H9 (cell line): ENCODE measurements around the gene LMO1. TPM values are rescaled to one million over a fixed set of nuclear protein-coding genes. Genes with fewer than 3 reads are reported as not detected.

ENCODE experiments used
- DNase-seq: peaks from one replicate; pipeline ENCODE4 v3.0.0-alpha.2; 2017
- H2AFZ ChIP-seq: one replicate; pipeline ENCODE4 v1.6.1; 2013; ENCODE audit warnings: mild to moderate bottlenecking, low read length, control low read depth, moderate library complexity
- H2AK5ac ChIP-seq: 2 replicates; pipeline ENCODE4 v1.6.1; 2013; ENCODE audit warnings: low read length, control low read depth, mixed read lengths; ENCODE audit not compliant: insufficient read length
- H2BK120ac ChIP-seq: one replicate; pipeline ENCODE4 v1.6.1; 2013; ENCODE audit warnings: low read depth, mild to moderate bottlenecking, low read length, control low read depth, inconsistent platforms; ENCODE audit not compliant: poor library complexity, severe bottlenecking
- H2BK12ac ChIP-seq: 2 replicates; pipeline ENCODE4 v1.6.1; 2013; ENCODE audit warnings: low read length, control low read depth, mixed read lengths, low read depth; ENCODE audit not compliant: insufficient read length
- H2BK15ac ChIP-seq: 2 replicates; pipeline ENCODE4 v1.6.1; 2013; ENCODE audit warnings: low read depth, low read length, control low read depth
- H2BK20ac ChIP-seq: one replicate; pipeline ENCODE4 v1.6.1; 2013; ENCODE audit warnings: low read depth, mild to moderate bottlenecking, low read length, control low read depth, inconsistent platforms; ENCODE audit not compliant: poor library complexity, severe bottlenecking
- H2BK5ac ChIP-seq: 2 replicates; pipeline ENCODE4 v1.6.1; 2013; ENCODE audit warnings: low read length, control low read depth, mixed read lengths; ENCODE audit not compliant: insufficient read length
- H3K14ac ChIP-seq: 2 replicates; pipeline ENCODE4 v1.6.1; 2013; ENCODE audit warnings: low read length, control low read depth; ENCODE audit not compliant: insufficient read depth
- H3K18ac ChIP-seq: 2 replicates; pipeline ENCODE4 v1.6.1; 2013; ENCODE audit warnings: low read depth, mild to moderate bottlenecking, mixed read lengths, low read length, control low read depth; ENCODE audit not compliant: insufficient read length
- H3K23ac ChIP-seq: 2 replicates; pipeline ENCODE4 v1.6.1; 2013; ENCODE audit warnings: low read length, control low read depth, mixed read lengths, low read depth; ENCODE audit not compliant: insufficient read length
- H3K23me2 ChIP-seq: 2 replicates; pipeline ENCODE4 v1.6.1; 2013; ENCODE audit warnings: low read depth, mild to moderate bottlenecking, mixed read lengths, low read length, control low read depth; ENCODE audit not compliant: insufficient read length, poor library complexity, severe bottlenecking
- H3K27ac ChIP-seq: 2 replicates; pipeline ENCODE4 v1.5.1; 2013; ENCODE audit warnings: low read length, control low read depth, mixed read lengths, low read depth; ENCODE audit not compliant: insufficient read length
- H3K27me3 ChIP-seq: 2 replicates; pipeline ENCODE4 v1.6.1; 2013; ENCODE audit warnings: low read length, control low read depth, inconsistent platforms; ENCODE audit not compliant: insufficient read depth
- H3K4ac ChIP-seq: 2 replicates; pipeline ENCODE4 v1.6.1; 2013; ENCODE audit warnings: low read depth, mild to moderate bottlenecking, control low read depth, inconsistent platforms, low read length, moderate library complexity
- H3K4me1 ChIP-seq: 2 replicates; pipeline ENCODE4 v1.6.1; 2013; ENCODE audit warnings: low read length, control low read depth, inconsistent platforms; ENCODE audit not compliant: insufficient read depth
- H3K4me2 ChIP-seq: 2 replicates; pipeline ENCODE4 v1.6.1; 2013; ENCODE audit warnings: low read length, control low read depth, mixed read lengths; ENCODE audit not compliant: insufficient read length, insufficient read depth
- H3K56ac ChIP-seq: 2 replicates; pipeline ENCODE4 v1.6.1; 2013; ENCODE audit warnings: low read depth, mild to moderate bottlenecking, mixed read lengths, low read length, control low read depth; ENCODE audit not compliant: insufficient read length
- H3K79me1 ChIP-seq: 2 replicates; pipeline ENCODE4 v1.6.1; 2013; ENCODE audit warnings: low read depth, mild to moderate bottlenecking, moderate library complexity, low read length, control low read depth, inconsistent platforms; ENCODE audit not compliant: insufficient read depth, poor library complexity, severe bottlenecking
- H3K79me2 ChIP-seq: 2 replicates; pipeline ENCODE4 v1.6.1; 2013; ENCODE audit warnings: low read length, control low read depth, inconsistent platforms; ENCODE audit not compliant: insufficient read depth
- H3K9ac ChIP-seq: 2 replicates; pipeline ENCODE4 v1.6.1; 2013; ENCODE audit warnings: low read length, control low read depth, mixed read lengths; ENCODE audit not compliant: insufficient read length; ENCODE audit errors: extremely low read depth
- H3K9me3 ChIP-seq: one replicate; pipeline ENCODE4 v1.6.1; 2013; ENCODE audit warnings: low read depth, low read length, inconsistent platforms; ENCODE audit not compliant: control insufficient read depth
- H3T11ph ChIP-seq: one replicate; pipeline ENCODE4 v1.6.1; 2013; ENCODE audit warnings: mild to moderate bottlenecking, low read length, control low read depth, inconsistent platforms
- H4K20me1 ChIP-seq: one replicate; pipeline ENCODE4 v1.6.1; 2013; ENCODE audit not compliant: control insufficient read depth, insufficient read length, insufficient read depth
- H4K5ac ChIP-seq: 2 replicates; pipeline ENCODE4 v1.6.1; 2013; ENCODE audit warnings: low read depth, mild to moderate bottlenecking, mixed read lengths, low read length, control low read depth; ENCODE audit not compliant: insufficient read length
- H4K8ac ChIP-seq: replicated peaks from 2 replicates; pipeline ENCODE4 v1.6.1; 2013; ENCODE audit warnings: low read length, control low read depth, mixed read lengths, low read depth; ENCODE audit not compliant: insufficient read length
- H4K91ac ChIP-seq: 2 replicates; pipeline ENCODE4 v1.6.1; 2013; ENCODE audit warnings: low read depth, mild to moderate bottlenecking, moderate library complexity, mixed read lengths, low read length, control low read depth; ENCODE audit not compliant: insufficient read length
- H3K27ac Mint-ChIP-seq, 3 experiments: 2 replicates in 2 of 3; 3 replicates in 1 of 3; pipeline ENCODE4 v1.8.0; 2020 to 2021; ENCODE audit warnings: mixed read lengths in 3 of 3, mild to moderate bottlenecking in 1 of 3, moderate library complexity in 1 of 3
- H3K27me3 Mint-ChIP-seq: 2 replicates; pipeline ENCODE4 v1.8.0; 2021; ENCODE audit warnings: low read depth, mild to moderate bottlenecking, moderate library complexity, mixed read lengths
- H3K36me3 Mint-ChIP-seq, 3 experiments: 2 replicates in 2 of 3; 3 replicates in 1 of 3; pipeline ENCODE4 v1.8.0; 2020 to 2021; ENCODE audit warnings: low read depth in 3 of 3, mixed read lengths in 3 of 3; ENCODE audit not compliant: insufficient read depth in 1 of 3
- H3K4me1 Mint-ChIP-seq, 2 experiments: 2 replicates each; pipeline ENCODE4 v1.8.0; 2020; ENCODE audit warnings: mixed read lengths in 2 of 2
- H3K4me3 Mint-ChIP-seq, 2 experiments: 2 replicates in 1 of 2; 3 replicates in 1 of 2; pipeline ENCODE4 v1.8.0; 2020 to 2021; ENCODE audit warnings: mild to moderate bottlenecking in 2 of 2, mixed read lengths in 2 of 2, moderate library complexity in 1 of 2
- H3K9me3 Mint-ChIP-seq, 2 experiments: 2 replicates in 1 of 2; 3 replicates in 1 of 2; pipeline ENCODE4 v1.8.0; 2020; ENCODE audit warnings: mild to moderate bottlenecking in 2 of 2, mixed read lengths in 2 of 2, moderate library complexity in 1 of 2
- CTCF ChIP-seq: fragments of 200-600 bp; sonication (generic); conservative IDR thresholded peaks from 3 replicates; pipeline ENCODE4 v1.8.0; 2021; ENCODE audit warnings: antibody characterized with exemption, mild to moderate bottlenecking
- WGBS: extraction: QIAGEN DNeasy Blood & Tissue Kit; methylation state at CpG from one replicate; pipeline ENCODE4 v1.1.7; 2013; ENCODE audit warnings: missing lambda C conversion rate, low lambda C conversion rate, mixed read lengths; ENCODE audit not compliant: insufficient read length; ENCODE audit errors: extremely low coverage; 5-methylcytosine and 5-hydroxymethylcytosine counted together
- total RNA-seq: library from RNA; stranded (reverse); gene quantifications from 2 replicates; pipeline ENCODE4 v1.2.1, GENCODE V29; 2021

The LMO1 gene
- total RNA-seq, 1 experiment from 2014 or later: 0.50 TPM

- Mint-ChIP-seq H3K9me3 (no peaks in the 10 kb centered on the region; a peak in 1 of 5 replicates), H3K27ac (no peak overlapping the region; a peak in 1 of 7 replicates), H3K36me3 (no peaks in the 10 kb centered on the region), H3K27me3 (peaks cover 16% of the 10 kb centered on the region), H3K4me1 (peaks cover 11 to 31% of the 10 kb centered on the region in 2 experiments), H3K4me3 (no peak overlapping the region)
- H3K4me1 ChIP-seq: no peaks in the 10 kb centered on the region
- H3K18ac ChIP-seq: no peak overlapping the region
- peak; percentile 17 for DNase-seq
- no peaks in the 10 kb centered on the region for H4K20me1 ChIP-seq
- H3K56ac ChIP-seq: no peak overlapping the region
- no peaks in the 10 kb centered on the region for H3K9me3 ChIP-seq
- no peak overlapping the region for H2AFZ ChIP-seq
- H2BK20ac ChIP-seq: no peak overlapping the region
- no peak overlapping the region for H2BK12ac ChIP-seq
- no peak overlapping the region for H2AK5ac ChIP-seq
- peaks cover 2% of the 10 kb centered on the region for H3K23me2 ChIP-seq
- H3K27ac ChIP-seq: no peak overlapping the region
- no peak overlapping the region for H4K8ac ChIP-seq
- no peak overlapping the region for H3T11ph ChIP-seq
- H3K4ac ChIP-seq: no peak overlapping the region
- H3K14ac ChIP-seq: no peak overlapping the region
- H3K4me2 ChIP-seq: no peak overlapping the region
- TF ChIP-seq CTCF: no peak
- no peak overlapping the region for H4K5ac ChIP-seq
- no peak overlapping the region for H2BK120ac ChIP-seq
- no CpG with 5 or more reads among the region's 3 CpGs for WGBS
- no peak overlapping the region for H2BK15ac ChIP-seq
- H3K79me1 ChIP-seq: no peaks in the 10 kb centered on the region
- no peaks in the 10 kb centered on the region for H3K27me3 ChIP-seq
- no peak overlapping the region for H3K9ac ChIP-seq
- no peak overlapping the region for H2BK5ac ChIP-seq
- H4K91ac ChIP-seq: no peak overlapping the region
- H3K23ac ChIP-seq: no peak overlapping the region
- no peaks in the 10 kb centered on the region for H3K79me2 ChIP-seq
Measured at GRCh38 chr11:8288166-8288772, 24.6 kb upstream of the LMO1 start.
